Panc1 (cell line): ENCODE data around the gene SPR. TPM values are rescaled to one million over a fixed set of nuclear protein-coding genes. Genes with fewer than 3 reads are reported as not detected.

Experiments
- ATAC-seq: fragments of 200-7000 bp; cut with Tn5 transposase; 2 replicates; pipeline ENCODE4 v1.9.1; 2020; ENCODE audit warnings: mild to moderate bottlenecking, moderate library complexity
- BruUV-seq: library from RNA; stranded (reverse); fragments of 400-500 nt; replicated peaks from 2 replicates; lab custom pipeline; 2021; lab: Mats Ljungman, UMichigan
- CTCF ChIA-PET: fragments of 300-600 bp; sonication (Branson Sonifier 250); formaldehyde crosslinking; loops from one replicate; lab custom pipeline; 2022; ENCODE audit warnings: antibody characterized with exemption; lab: Charles Lee
- POLR2A ChIA-PET: fragments of 300-600 bp; sonication (Branson Sonifier 250); formaldehyde crosslinking; loops from one replicate; lab custom pipeline; 2022; ENCODE audit warnings: antibody characterized with exemption; lab: Charles Lee
- DNase-seq: peaks from one replicate; pipeline ENCODE4 v3.0.0-alpha.2; 2010; ENCODE audit warnings: low read depth, low spot score
- H3K27ac ChIP-seq: 2 replicates; pipeline ENCODE4 v1.5.1; 2011; ENCODE audit warnings: mild to moderate bottlenecking, low read length, inconsistent platforms
- H3K27me3 ChIP-seq: fragments of 200-500 bp; sonication (Bioruptor generic); 2 replicates; pipeline ENCODE4 v1.6.0; 2014; ENCODE audit warnings: low read length, inconsistent platforms; ENCODE audit not compliant: control insufficient read depth, insufficient read depth
- H3K36me3 ChIP-seq: fragments of 200-500 bp; sonication (Bioruptor generic); 2 replicates; pipeline ENCODE4 v1.5.1; 2014; ENCODE audit warnings: inconsistent platforms, mild to moderate bottlenecking, low read length, moderate library complexity; ENCODE audit not compliant: control insufficient read depth, insufficient read depth
- H3K4me1 ChIP-seq: 2 replicates; pipeline ENCODE4 v1.5.1; 2011; ENCODE audit warnings: inconsistent platforms, mild to moderate bottlenecking, low read length, moderate library complexity; ENCODE audit not compliant: control insufficient read depth, insufficient read depth
- H3K4me3 ChIP-seq, 2 experiments: 2 replicates each; pipeline ENCODE4 v1.5.1; 2011 to 2012; ENCODE audit warnings: low read depth in 2 of 2, low read length in 2 of 2, mild to moderate bottlenecking in 2 of 2, inconsistent platforms in 1 of 2, moderate library complexity in 1 of 2
- H3K9me3 ChIP-seq: fragments of 200-500 bp; sonication (Bioruptor generic); 2 replicates; pipeline ENCODE4 v1.5.1; 2014; ENCODE audit warnings: low read depth, mild to moderate bottlenecking, inconsistent platforms, low read length, moderate library complexity; ENCODE audit not compliant: control insufficient read depth, insufficient read depth
- POLR2AphosphoS5 ChIP-seq: IDR thresholded peaks from 2 replicates; pipeline ENCODE4 v1.6.1; 2012; ENCODE audit warnings: mild to moderate bottlenecking, low read depth, low read length, moderate library complexity
- SIN3A ChIP-seq: IDR thresholded peaks from 2 replicates; pipeline ENCODE4 v1.6.1; 2012; ENCODE audit warnings: low read depth, mild to moderate bottlenecking, low read length, moderate library complexity, borderline replicate concordance; ENCODE audit not compliant: insufficient read depth
- TCF7L2 ChIP-seq: IDR thresholded peaks from 2 replicates; pipeline ENCODE4 v1.6.1; 2011; ENCODE audit warnings: mild to moderate bottlenecking, low read depth, low read length, inconsistent platforms
- in situ Hi-C: cut with HindIII; loops from 2 replicates; pipeline ENCODE4 v1.10.0; 2016; ENCODE audit warnings: low sequenced_read_pairs, low pct_unique_long_range_greater_than_20kb
- intact Hi-C: fragments of 100-400 bp; cut with micrococcal nuclease; formaldehyde crosslinking; loops from one replicate; pipeline ENCODE4 v1.10.0; 2022; ENCODE audit not compliant: unreplicated experiment
- total RNA-seq: library from RNA; stranded (reverse); gene quantifications from one replicate; pipeline ENCODE4 v1.2.1, GENCODE V29; 2021; ENCODE audit not compliant: unreplicated experiment
- TF ChIP-seq, protein P1 (sequence below), 2 experiments: IDR thresholded peaks; 2 replicates each; pipeline ENCODE4 v1.6.1; 2011 to 2012; ENCODE audit warnings: low read depth in 2 of 2, control low read depth in 1 of 2, low read length in 1 of 2, mild to moderate bottlenecking in 1 of 2, moderate library complexity in 1 of 2; ENCODE audit not compliant: insufficient read depth in 1 of 2
- TF ChIP-seq, protein P2 (sequence below): fragments of 450-650 bp; IDR thresholded peaks from 2 replicates; pipeline ENCODE4 v1.5.1; 2017; ENCODE audit warnings: mild to moderate bottlenecking

The SPR gene
- total RNA-seq, 1 experiment from 2014 or later, result 75.4 TPM

- no peaks in the 10 kb centered on the region for H3K4me1 ChIP-seq
- H3K4me3 ChIP-seq, result no peak overlapping the region
- in situ Hi-C loops, result no loop called here
- CTCF ChIA-PET, result no interaction called here
- intact Hi-C loops, result no loop called here
- no peaks in the 10 kb centered on the region for H3K9me3 ChIP-seq
- DNase-seq (no peak), ATAC-seq (no peak)
- H3K27me3 ChIP-seq, result peaks cover 27% of the 10 kb centered on the region
- BruUV-seq, result no TSS peak
- POLR2A ChIA-PET, result no interaction called here
- H3K27ac ChIP-seq, result no peak overlapping the region
- TF ChIP-seq, protein P1, sequence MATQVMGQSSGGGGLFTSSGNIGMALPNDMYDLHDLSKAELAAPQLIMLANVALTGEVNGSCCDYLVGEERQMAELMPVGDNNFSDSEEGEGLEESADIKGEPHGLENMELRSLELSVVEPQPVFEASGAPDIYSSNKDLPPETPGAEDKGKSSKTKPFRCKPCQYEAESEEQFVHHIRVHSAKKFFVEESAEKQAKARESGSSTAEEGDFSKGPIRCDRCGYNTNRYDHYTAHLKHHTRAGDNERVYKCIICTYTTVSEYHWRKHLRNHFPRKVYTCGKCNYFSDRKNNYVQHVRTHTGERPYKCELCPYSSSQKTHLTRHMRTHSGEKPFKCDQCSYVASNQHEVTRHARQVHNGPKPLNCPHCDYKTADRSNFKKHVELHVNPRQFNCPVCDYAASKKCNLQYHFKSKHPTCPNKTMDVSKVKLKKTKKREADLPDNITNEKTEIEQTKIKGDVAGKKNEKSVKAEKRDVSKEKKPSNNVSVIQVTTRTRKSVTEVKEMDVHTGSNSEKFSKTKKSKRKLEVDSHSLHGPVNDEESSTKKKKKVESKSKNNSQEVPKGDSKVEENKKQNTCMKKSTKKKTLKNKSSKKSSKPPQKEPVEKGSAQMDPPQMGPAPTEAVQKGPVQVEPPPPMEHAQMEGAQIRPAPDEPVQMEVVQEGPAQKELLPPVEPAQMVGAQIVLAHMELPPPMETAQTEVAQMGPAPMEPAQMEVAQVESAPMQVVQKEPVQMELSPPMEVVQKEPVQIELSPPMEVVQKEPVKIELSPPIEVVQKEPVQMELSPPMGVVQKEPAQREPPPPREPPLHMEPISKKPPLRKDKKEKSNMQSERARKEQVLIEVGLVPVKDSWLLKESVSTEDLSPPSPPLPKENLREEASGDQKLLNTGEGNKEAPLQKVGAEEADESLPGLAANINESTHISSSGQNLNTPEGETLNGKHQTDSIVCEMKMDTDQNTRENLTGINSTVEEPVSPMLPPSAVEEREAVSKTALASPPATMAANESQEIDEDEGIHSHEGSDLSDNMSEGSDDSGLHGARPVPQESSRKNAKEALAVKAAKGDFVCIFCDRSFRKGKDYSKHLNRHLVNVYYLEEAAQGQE (IDR thresholded peaks at IDR 0.05; ENCODE audit: insufficient read depth in 1 of 2, low read depth in 2 of 2, low read length in 1 of 2), result no peak
- TF ChIP-seq TCF7L2 (no peak), SIN3A (no peak), POLR2AphosphoS5 (no peak)
- TF ChIP-seq, protein P2, sequence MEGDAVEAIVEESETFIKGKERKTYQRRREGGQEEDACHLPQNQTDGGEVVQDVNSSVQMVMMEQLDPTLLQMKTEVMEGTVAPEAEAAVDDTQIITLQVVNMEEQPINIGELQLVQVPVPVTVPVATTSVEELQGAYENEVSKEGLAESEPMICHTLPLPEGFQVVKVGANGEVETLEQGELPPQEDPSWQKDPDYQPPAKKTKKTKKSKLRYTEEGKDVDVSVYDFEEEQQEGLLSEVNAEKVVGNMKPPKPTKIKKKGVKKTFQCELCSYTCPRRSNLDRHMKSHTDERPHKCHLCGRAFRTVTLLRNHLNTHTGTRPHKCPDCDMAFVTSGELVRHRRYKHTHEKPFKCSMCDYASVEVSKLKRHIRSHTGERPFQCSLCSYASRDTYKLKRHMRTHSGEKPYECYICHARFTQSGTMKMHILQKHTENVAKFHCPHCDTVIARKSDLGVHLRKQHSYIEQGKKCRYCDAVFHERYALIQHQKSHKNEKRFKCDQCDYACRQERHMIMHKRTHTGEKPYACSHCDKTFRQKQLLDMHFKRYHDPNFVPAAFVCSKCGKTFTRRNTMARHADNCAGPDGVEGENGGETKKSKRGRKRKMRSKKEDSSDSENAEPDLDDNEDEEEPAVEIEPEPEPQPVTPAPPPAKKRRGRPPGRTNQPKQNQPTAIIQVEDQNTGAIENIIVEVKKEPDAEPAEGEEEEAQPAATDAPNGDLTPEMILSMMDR, result no peak
- H3K36me3 ChIP-seq, result no peaks in the 10 kb centered on the region
Measured at GRCh38 chr2:72929010-72929409, 41.8 kb downstream of the SPR start.

- in situ Hi-C loops (no loop called here), intact Hi-C loops (no loop called here)
- Histone ChIP-seq H3K4me1 (no peaks in the 10 kb centered on the region), H3K36me3 (no peaks in the 10 kb centered on the region), H3K27me3 (peaks cover 18% of the 10 kb centered on the region), H3K9me3 (no peaks in the 10 kb centered on the region), H3K27ac (no peak overlapping the region), H3K4me3 (no peak overlapping the region)
- DNase-seq (no peak), ATAC-seq (no peak)
- TF ChIP-seq, protein P1 (IDR thresholded peaks at IDR 0.05; ENCODE audit: insufficient read depth in 1 of 2, low read depth in 2 of 2, low read length in 1 of 2), result no peak
- no peak for TF ChIP-seq POLR2AphosphoS5
- TF ChIP-seq, protein P2, result no peak
- no peak for TF ChIP-seq SIN3A
- no peak for TF ChIP-seq TCF7L2
- no TSS peak for BruUV-seq
- CTCF ChIA-PET, result no interaction called here
- POLR2A ChIA-PET, result no interaction called here
Measured at GRCh38 chr2:72931280-72931910, 44.2 kb downstream of the SPR start.
